Stimulated activated memory B cell treated with anti-CD40 and anti-IgM and Interleukin-4, amounts not matched to agents 10 μg/mL and 1 μg/mL and 100 μg/mL, for 72 hours (primary cell): ENCODE measurements around the gene ZNF735.
"Not testable (repeated sequence)": the region's sequence is repeated elsewhere in the genome, so short reads cannot be mapped to it uniquely, and the experiment has no call there.

Experiments
- ATAC-seq: fragments of 150-1000 bp; cut with Tn5 transposase; 2 replicates; pipeline ENCODE4 v1.10.0; 2021
- H3K27ac Mint-ChIP-seq: one replicate; pipeline ENCODE4 v1.8.0; 2022; ENCODE audit warnings: mild to moderate bottlenecking, mixed read lengths
- H3K27me3 Mint-ChIP-seq: one replicate; pipeline ENCODE4 v1.8.0; 2022; ENCODE audit warnings: mixed read lengths
- H3K36me3 Mint-ChIP-seq: one replicate; pipeline ENCODE4 v1.8.0; 2022; ENCODE audit warnings: mixed read lengths
- H3K4me1 Mint-ChIP-seq: one replicate; pipeline ENCODE4 v1.8.0; 2022; ENCODE audit warnings: mixed read lengths
- H3K4me3 Mint-ChIP-seq: one replicate; pipeline ENCODE4 v1.8.0; 2022; ENCODE audit warnings: mild to moderate bottlenecking, moderate library complexity, mixed read lengths
- H3K9me3 Mint-ChIP-seq: one replicate; pipeline ENCODE4 v1.8.0; 2022; ENCODE audit warnings: mixed read lengths

ZNF735 gene

GRCh38 chr7:64206903-64207302, at the start of gene ZNF735:
Gene ZNF735, plus strand, starts transcription at chr7:64207203. Its CDS starts 0 bp downstream, at chr7:64207203.
- H3K27me3 Mint-ChIP-seq, result no peaks in the 10 kb centered on the region
- no peak within 1 kb of the TSS for H3K27ac Mint-ChIP-seq
- no peak for ATAC-seq
- H3K4me1 Mint-ChIP-seq, result no peaks in the 10 kb centered on the region
- H3K9me3 Mint-ChIP-seq, result peaks cover 13% of the 10 kb centered on the region
- no peak within 1 kb of the TSS for H3K4me3 Mint-ChIP-seq
- peaks cover 5% of the 10 kb centered on the region for H3K36me3 Mint-ChIP-seq

GRCh38 chr7:64170974-64171373, 36.0 kb upstream of the ZNF735 start:
- peaks cover 17% of the 10 kb centered on the region for H3K9me3 Mint-ChIP-seq
- not testable (repeated sequence) for ATAC-seq, H3K27me3 Mint-ChIP-seq, H3K27ac Mint-ChIP-seq, H3K4me1 Mint-ChIP-seq, H3K36me3 Mint-ChIP-seq, H3K4me3 Mint-ChIP-seq

DNA sequence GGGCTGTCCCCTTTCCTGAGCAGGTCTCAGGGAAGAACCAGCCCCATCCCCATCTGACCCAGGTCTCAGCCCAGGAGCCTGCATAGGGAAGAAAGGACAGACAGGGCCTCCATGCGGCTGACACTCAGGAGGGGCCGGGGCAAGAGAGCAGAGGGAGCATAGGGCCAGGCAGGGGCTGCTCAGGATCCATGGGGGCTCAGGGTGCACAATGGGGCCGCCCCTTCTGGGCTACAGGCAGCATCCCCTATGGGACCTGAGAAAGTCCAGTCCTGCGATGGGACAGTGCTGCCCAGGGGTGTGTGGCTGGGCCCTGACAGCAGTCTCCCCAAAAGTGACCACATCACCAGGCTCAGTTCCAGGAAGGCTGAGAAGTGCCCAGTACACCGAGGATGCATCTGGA, 32.7 kb upstream of the ZNF735 start:
- peaks cover 11% of the 10 kb centered on the region for H3K9me3 Mint-ChIP-seq
- H3K27ac Mint-ChIP-seq, result no peak overlapping the region
- no peaks in the 10 kb centered on the region for H3K36me3 Mint-ChIP-seq
- ATAC-seq, result no peak
- H3K4me1 Mint-ChIP-seq, result no peaks in the 10 kb centered on the region
- H3K4me3 Mint-ChIP-seq, result no peak overlapping the region
- H3K27me3 Mint-ChIP-seq, result no peaks in the 10 kb centered on the region

DNA sequence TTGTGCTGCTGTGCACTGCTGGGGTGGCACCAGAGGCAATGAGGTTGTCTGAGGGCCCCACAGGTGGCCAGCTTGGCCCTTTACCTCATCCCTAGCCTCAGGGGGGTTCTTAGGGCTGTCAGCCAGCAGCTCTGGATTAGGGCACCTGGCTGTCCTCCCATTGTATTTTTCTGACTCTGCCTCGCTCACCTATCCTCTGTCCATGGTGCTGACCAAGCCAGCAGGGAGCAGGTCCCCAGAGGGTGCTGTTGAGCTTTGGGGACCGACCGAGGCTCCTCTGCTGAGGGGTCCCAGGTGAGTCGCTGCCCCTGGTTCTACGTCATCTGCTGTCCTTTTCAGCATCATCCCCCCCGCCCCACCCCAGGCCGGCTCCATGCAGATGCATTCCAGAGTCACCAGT, 32.1 kb upstream of the ZNF735 start:
- peaks cover 11% of the 10 kb centered on the region for H3K9me3 Mint-ChIP-seq
- H3K36me3 Mint-ChIP-seq, result no peaks in the 10 kb centered on the region
- H3K27me3 Mint-ChIP-seq, result no peaks in the 10 kb centered on the region
- ATAC-seq, result no peak
- H3K27ac Mint-ChIP-seq, result no peak overlapping the region
- no peak overlapping the region for H3K4me3 Mint-ChIP-seq
- H3K4me1 Mint-ChIP-seq, result no peaks in the 10 kb centered on the region

- H3K4me3 Mint-ChIP-seq, result no peak overlapping the region
- ATAC-seq, result no peak
- H3K9me3 Mint-ChIP-seq, result peaks cover 2% of the 10 kb centered on the region
- H3K27ac Mint-ChIP-seq, result no peak overlapping the region
- H3K36me3 Mint-ChIP-seq, result no peaks in the 10 kb centered on the region
- no peaks in the 10 kb centered on the region for H3K27me3 Mint-ChIP-seq
- H3K4me1 Mint-ChIP-seq, result no peaks in the 10 kb centered on the region
These were observed 26.0 kb upstream of the ZNF735 start for GRCh38 chr7:64180989-64181388.

- no peaks in the 10 kb centered on the region for H3K36me3 Mint-ChIP-seq
- no peaks in the 10 kb centered on the region for H3K4me1 Mint-ChIP-seq
- peaks cover 2% of the 10 kb centered on the region for H3K9me3 Mint-ChIP-seq
- H3K27ac Mint-ChIP-seq, result no peak overlapping the region
- no peak overlapping the region for H3K4me3 Mint-ChIP-seq
- ATAC-seq, result no peak
- H3K27me3 Mint-ChIP-seq, result no peaks in the 10 kb centered on the region
These were observed 25.4 kb upstream of the ZNF735 start for GRCh38 chr7:64181586-64181985.

- Mint-ChIP-seq H3K9me3 (peaks cover 5% of the 10 kb centered on the region), H3K27me3 (no peaks in the 10 kb centered on the region), H3K4me1 (no peaks in the 10 kb centered on the region), H3K27ac (no peak overlapping the region), H3K36me3 (no peaks in the 10 kb centered on the region), H3K4me3 (no peak overlapping the region)
- ATAC-seq, result no peak
These were observed 24.8 kb upstream of the ZNF735 start for GRCh38 chr7:64182036-64182790.

DNA sequence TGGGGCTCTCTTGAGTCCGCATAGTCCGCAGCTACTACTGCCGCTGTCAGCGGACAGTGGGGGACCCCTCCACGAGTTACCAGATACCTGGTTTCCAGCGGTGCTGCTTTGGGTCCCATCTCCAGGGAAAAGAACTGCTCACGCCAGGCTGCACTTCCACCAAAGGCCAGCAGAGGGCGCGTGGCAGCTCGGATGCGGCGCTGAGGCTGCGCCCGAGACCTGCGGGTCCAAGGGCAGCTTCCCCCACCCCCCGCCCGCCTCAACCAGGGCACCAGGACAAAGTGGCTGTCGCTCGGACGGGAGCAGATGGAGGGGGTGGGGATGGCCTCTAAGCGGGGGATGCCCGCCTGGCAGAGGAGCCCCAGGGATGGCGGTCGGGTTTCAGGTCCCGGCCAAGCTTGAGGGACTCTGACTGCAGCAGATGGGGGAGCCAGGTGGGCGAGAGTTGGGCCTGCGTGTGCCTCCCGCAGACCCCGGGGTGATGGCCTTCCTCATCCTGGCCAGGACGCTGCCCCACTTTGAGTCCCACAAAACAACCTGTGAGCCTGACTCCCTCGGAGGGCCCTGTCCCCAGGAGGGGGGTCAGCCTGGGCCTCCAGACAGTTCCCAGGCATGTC, 23.8 kb upstream of the ZNF735 start:
- ATAC-seq, result no peak
- Mint-ChIP-seq H3K36me3 (no peaks in the 10 kb centered on the region), H3K4me3 (no peak overlapping the region), H3K27ac (no peak overlapping the region), H3K9me3 (peaks cover 7% of the 10 kb centered on the region), H3K4me1 (no peaks in the 10 kb centered on the region), H3K27me3 (no peaks in the 10 kb centered on the region)

DNA sequence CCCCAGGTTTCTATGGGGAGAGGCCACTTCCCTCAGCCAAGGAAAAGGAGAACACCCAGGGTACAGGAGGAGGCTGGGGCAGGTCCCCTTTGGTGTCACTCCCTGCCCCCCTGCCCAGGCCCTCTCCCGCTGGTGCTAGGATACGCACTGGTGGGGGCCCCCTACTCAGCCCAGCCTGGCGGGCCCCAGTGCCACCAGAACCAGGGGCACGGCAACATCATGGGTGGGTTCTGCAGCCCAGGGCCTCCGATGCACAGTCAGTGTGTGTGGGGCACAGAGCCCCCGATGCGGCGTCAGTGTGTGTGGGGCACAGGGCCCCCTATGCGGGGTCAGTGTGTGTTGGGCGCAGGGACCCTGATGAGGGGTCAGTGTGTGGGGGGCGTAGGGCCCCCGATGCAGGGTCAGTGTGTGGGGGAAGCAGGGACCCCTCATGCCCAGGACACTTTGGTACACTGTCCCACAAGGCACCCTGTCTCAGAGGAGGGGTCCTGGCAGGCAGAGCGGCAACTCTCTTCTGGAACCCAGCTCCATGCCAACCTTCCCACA, 23.1 kb upstream of the ZNF735 start:
- H3K27ac Mint-ChIP-seq, result no peak overlapping the region
- H3K4me1 Mint-ChIP-seq, result no peaks in the 10 kb centered on the region
- no peak overlapping the region for H3K4me3 Mint-ChIP-seq
- ATAC-seq, result peak; percentile 36
- peaks cover 7% of the 10 kb centered on the region for H3K9me3 Mint-ChIP-seq
- no peaks in the 10 kb centered on the region for H3K36me3 Mint-ChIP-seq
- no peaks in the 10 kb centered on the region for H3K27me3 Mint-ChIP-seq

DNA sequence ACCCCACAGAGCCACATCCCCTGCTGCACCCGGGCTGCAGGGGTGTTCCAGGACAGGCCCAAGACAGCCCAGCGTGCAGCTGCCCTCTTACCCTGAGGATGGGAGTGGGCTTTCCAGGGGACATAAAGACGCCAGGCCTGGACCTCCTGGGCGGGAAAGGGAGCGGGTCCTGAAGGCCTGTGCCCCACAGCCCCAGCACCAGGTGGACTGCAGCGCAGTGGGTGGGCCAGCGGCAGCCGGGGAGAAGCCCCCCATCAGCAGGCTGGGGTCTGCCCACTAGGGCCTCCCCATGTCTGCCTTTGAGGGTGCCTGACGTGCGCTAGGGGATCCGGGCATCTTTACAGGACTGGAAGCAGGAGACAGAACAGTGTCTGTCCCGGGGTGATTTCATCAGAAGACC, 22.6 kb upstream of the ZNF735 start:
- H3K4me3 Mint-ChIP-seq, result no peak overlapping the region
- no peak for ATAC-seq
- no peak overlapping the region for H3K27ac Mint-ChIP-seq
- no peaks in the 10 kb centered on the region for H3K4me1 Mint-ChIP-seq
- H3K9me3 Mint-ChIP-seq, result peaks cover 9% of the 10 kb centered on the region
- H3K27me3 Mint-ChIP-seq, result no peaks in the 10 kb centered on the region
- H3K36me3 Mint-ChIP-seq, result no peaks in the 10 kb centered on the region

DNA sequence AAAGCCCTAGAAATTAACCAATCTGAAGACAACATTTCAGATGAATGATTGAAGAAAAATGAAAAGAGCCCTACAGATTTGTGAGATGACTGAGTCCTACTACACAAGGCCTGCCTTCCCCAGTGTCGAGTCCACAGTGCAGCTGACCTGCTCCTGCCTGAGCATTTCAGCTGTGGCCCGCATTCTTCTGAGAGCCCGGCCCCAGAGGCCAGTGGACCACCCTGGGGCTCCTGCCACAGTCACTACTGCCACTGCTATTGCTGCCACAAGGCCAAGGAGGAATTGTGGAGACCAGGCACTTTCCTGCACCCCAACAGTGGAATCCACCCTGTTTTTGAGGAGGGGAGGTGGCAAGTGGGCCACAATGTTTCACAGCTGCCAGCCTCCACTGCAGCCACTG, 19.6 kb upstream of the ZNF735 start:
- no peak for ATAC-seq
- no peaks in the 10 kb centered on the region for H3K4me1 Mint-ChIP-seq
- H3K9me3 Mint-ChIP-seq, result peaks cover 7% of the 10 kb centered on the region
- H3K4me3 Mint-ChIP-seq, result no peak overlapping the region
- H3K27me3 Mint-ChIP-seq, result no peaks in the 10 kb centered on the region
- no peak overlapping the region for H3K27ac Mint-ChIP-seq
- no peaks in the 10 kb centered on the region for H3K36me3 Mint-ChIP-seq

DNA sequence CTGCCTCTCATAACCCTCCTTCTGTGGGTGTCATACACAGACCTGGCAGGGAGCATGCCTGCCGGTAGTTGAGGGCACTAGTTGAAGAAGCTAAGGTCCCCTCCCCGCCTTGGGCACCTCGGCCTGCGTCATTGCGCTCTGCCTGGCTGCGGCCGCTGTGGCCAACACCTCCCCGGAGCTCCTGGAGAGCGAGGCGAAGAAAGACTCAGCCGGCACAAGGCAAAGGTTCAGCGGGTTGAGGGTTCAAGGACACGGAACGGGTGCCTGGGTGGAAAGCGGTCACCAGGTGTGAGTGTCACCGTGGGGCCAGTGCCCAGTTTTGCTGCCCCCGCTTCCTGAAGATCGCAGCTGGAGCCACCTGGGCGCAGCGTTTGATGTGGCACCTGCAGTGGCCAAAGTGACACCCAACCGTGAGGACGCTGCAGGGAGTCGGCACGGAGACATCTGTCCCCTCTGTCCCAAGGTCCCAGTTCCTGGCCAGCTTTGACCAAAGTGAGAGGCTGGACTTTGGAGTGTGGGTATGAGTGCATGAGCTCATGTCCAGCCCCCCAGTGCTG, 14.8 kb upstream of the ZNF735 start:
- Mint-ChIP-seq H3K4me3 (no peak overlapping the region), H3K4me1 (no peaks in the 10 kb centered on the region), H3K9me3 (peaks cover 4% of the 10 kb centered on the region), H3K27ac (no peak overlapping the region), H3K36me3 (no peaks in the 10 kb centered on the region), H3K27me3 (no peaks in the 10 kb centered on the region)
- no peak for ATAC-seq

DNA sequence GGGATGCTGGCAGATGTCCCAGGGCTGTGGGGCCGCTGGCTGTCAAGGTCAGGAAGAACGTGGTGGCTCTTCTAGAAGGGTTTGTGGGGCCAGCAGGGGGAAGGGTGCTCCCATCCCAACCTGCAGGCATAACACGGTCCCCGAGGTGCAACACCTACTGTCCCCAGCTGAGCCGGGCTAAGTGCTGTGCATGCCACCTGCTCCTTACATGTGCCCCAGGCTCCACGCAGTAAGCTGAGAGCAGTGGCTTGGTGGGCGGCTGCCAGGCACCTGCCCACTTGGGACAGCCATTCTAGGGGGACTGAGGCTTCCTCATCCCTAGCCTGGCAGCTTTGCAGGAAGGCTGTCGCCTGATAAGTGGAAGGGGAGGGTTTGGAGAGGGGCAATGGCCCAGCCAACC, 14.2 kb upstream of the ZNF735 start:
- Mint-ChIP-seq H3K36me3 (no peaks in the 10 kb centered on the region), H3K4me1 (no peaks in the 10 kb centered on the region), H3K27me3 (no peaks in the 10 kb centered on the region), H3K4me3 (no peak overlapping the region), H3K27ac (no peak overlapping the region), H3K9me3 (peaks cover 4% of the 10 kb centered on the region)
- no peak for ATAC-seq

GRCh38 chr7:64219710-64220298, 12.8 kb downstream of the ZNF735 start:
- not testable (repeated sequence) for H3K4me1 Mint-ChIP-seq, H3K27me3 Mint-ChIP-seq, H3K36me3 Mint-ChIP-seq, H3K4me3 Mint-ChIP-seq, ATAC-seq, H3K27ac Mint-ChIP-seq
- H3K9me3 Mint-ChIP-seq, result peaks cover 16% of the 10 kb centered on the region

DNA sequence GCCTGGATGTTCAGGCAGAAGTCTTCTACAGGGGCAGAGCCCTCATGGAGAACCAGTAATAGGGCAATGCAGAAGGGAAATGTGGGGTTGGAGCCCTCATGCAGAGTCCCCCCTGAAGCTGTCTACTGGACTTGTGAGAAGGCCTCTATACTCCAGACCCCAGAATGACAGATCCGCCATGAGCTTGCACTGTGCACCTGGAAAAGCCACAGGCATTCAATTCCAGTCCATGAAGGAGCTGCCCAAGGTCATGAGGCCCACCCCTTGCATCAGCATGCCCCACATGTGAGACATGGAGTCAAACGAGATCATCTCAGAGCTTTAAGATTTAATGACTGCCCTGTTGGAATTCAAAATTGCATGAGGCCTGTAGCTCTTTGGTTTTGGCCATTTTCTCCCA, 16.4 kb downstream of the ZNF735 start:
- H3K9me3 Mint-ChIP-seq, result peaks cover 22% of the 10 kb centered on the region
- H3K27ac Mint-ChIP-seq, result no peak overlapping the region
- no peaks in the 10 kb centered on the region for H3K4me1 Mint-ChIP-seq
- ATAC-seq, result no peak
- H3K4me3 Mint-ChIP-seq, result no peak overlapping the region
- no peaks in the 10 kb centered on the region for H3K27me3 Mint-ChIP-seq
- H3K36me3 Mint-ChIP-seq, result no peaks in the 10 kb centered on the region
